ENCODE measurements around the gene LIFR.

LIFR gene

GRCh38 chr5:38556088-38556598 is 303 bp downstream of the LIFR start:
- H3K4me3 ChIP-seq (ENCODE audit: low read depth, low read length) = no peak overlapping the region
- no peak for DNase-seq (ENCODE audit: low read depth)
- TF ChIP-seq CTCF (IDR thresholded peaks at IDR 0.05; ENCODE audit: low read depth, low read length, missing control alignments) = no peak

- H3K4me3 ChIP-seq (ENCODE audit: low read depth, low read length) = no peak overlapping the region
Measured at GRCh38 chr5:38555354-38556087, 925 bp downstream of the LIFR start.

GRCh38 chr5:38554861-38555260 is 1.6 kb downstream of the LIFR start:
- H3K4me3 ChIP-seq (ENCODE audit: low read depth, low read length) = no peak overlapping the region
- TF ChIP-seq CTCF (IDR thresholded peaks at IDR 0.05; ENCODE audit: low read depth, low read length, missing control alignments) = no peak

More at GRCh38 chr5:38555354-38556087, 925 bp downstream of the LIFR start:
- DNase-seq (ENCODE audit: low read depth) = no peak
- TF ChIP-seq CTCF (IDR thresholded peaks at IDR 0.05; ENCODE audit: low read depth, low read length, missing control alignments) = no peak

GRCh38 chr5:38554403-38554802 is 2.0 kb downstream of the LIFR start:
- no peak for TF ChIP-seq CTCF (IDR thresholded peaks at IDR 0.05; ENCODE audit: low read depth, low read length, missing control alignments)
- no peak for DNase-seq (ENCODE audit: low read depth)
- H3K4me3 ChIP-seq (ENCODE audit: low read depth, low read length) = no peak overlapping the region

More at GRCh38 chr5:38554861-38555260, 1.6 kb downstream of the LIFR start:
- no peak for DNase-seq (ENCODE audit: low read depth)

GRCh38 chr5:38553001-38553521 is 3.4 kb downstream of the LIFR start:
- no peak for TF ChIP-seq CTCF (IDR thresholded peaks at IDR 0.05; ENCODE audit: low read depth, low read length, missing control alignments)
- H3K4me3 ChIP-seq (ENCODE audit: low read depth, low read length) = no peak overlapping the region
- no peak for DNase-seq (ENCODE audit: low read depth)

- peak; percentile 67 for TF ChIP-seq CTCF (IDR thresholded peaks at IDR 0.05; ENCODE audit: low read depth, low read length, missing control alignments)
- H3K4me3 ChIP-seq (ENCODE audit: low read depth, low read length) = no peak overlapping the region
- DNase-seq (ENCODE audit: low read depth) = no peak
Measured at GRCh38 chr5:38551030-38552017, 5.1 kb downstream of the LIFR start.

Measured in GM12864 (cell line).